A673 (cell line): ENCODE measurements around the gene RSU1.

Source experiments
- CTCF ChIP-seq: fragments of 300-800, 200-600 bp; sonication (generic); conservative IDR thresholded peaks from 2 replicates; pipeline ENCODE4 v1.5.1; 2017; ENCODE audit warnings: low read depth, mild to moderate bottlenecking, antibody characterized with exemption, low read length, moderate library complexity, mixed read lengths
- EZH2 ChIP-seq: fragments of 200-600 bp; sonication (generic); IDR thresholded peaks from 2 replicates; pipeline ENCODE4 v1.6.1; 2017; ENCODE audit warnings: borderline replicate concordance, low read depth, mild to moderate bottlenecking, mixed read lengths, antibody characterized with exemption, low read length; ENCODE audit not compliant: poor library complexity, severe bottlenecking

DNA sequence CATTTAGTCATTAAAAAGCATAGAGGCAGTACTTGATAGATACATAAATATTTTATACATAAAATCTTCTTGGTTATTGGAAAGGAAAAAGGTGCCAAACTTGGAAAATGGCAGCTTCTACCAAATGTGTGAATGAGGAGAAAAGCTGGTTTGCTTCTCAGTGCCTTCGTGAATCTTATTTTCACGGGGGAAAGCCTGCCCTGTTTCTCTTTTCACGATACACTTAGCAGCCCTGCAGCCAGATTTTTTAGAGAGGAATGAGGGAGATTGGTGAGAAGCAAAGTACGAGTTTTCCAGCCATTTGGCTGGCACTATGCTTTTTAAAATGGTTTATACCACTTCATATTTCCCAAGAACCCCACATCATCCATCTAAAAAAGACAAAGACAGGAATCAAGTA is 272.6 kb downstream of the RSU1 start:
- TF ChIP-seq CTCF: no peak
- TF ChIP-seq EZH2: no peak
